T-helper 2 cell treated with Interferon-gamma antibody and Interleukin-4, amounts not matched to agents 100 ng/mL and 5 ng/mL, for 36 hours (primary cell): ENCODE results near the gene ADRA2B. TPM values are rescaled to one million over a fixed set of nuclear protein-coding genes. Genes with fewer than 3 reads are reported as not detected.

ENCODE experiments used
- intact Hi-C: fragments of 100-400 bp; cut with micrococcal nuclease; formaldehyde crosslinking; loops from one replicate; pipeline ENCODE4 v1.15.1; 2023
- total RNA-seq: library from RNA; stranded (reverse); gene quantifications from 2 replicates; pipeline ENCODE4 v1.2.3, GENCODE V29; 2022

Gene ADRA2B
- total RNA-seq, 1 donor from 2014 or later = 0.07 TPM

GRCh38 chr2:96138179-96139145 lies 22.1 kb upstream of the ADRA2B start, which contains the start of gene ASTL:
ASTL (minus strand) TSS chr2:96138502; CDS start chr2:96138436, 66 bp downstream.
- intact Hi-C loops = loop anchor here (1.0 kb wide), 1 partner anchor 36 kb away; no protein-coding TSS in a partner anchor

GRCh38 chr2:96137321-96138178 lies 21.2 kb upstream of the ADRA2B start:
- intact Hi-C loops = loop anchor here (1.0 kb wide), 1 partner anchor 37 kb away; no protein-coding TSS in a partner anchor

GRCh38 chr2:96136129-96136720 lies 19.9 kb upstream of the ADRA2B start:
- intact Hi-C loops = no loop called here

- intact Hi-C loops = no loop called here
Measured at GRCh38 chr2:96135621-96136020, 19.2 kb upstream of the ADRA2B start.

- intact Hi-C loops = no loop called here
Measured at GRCh38 chr2:96135171-96135570, 18.8 kb upstream of the ADRA2B start.

- intact Hi-C loops = no loop called here
Measured at GRCh38 chr2:96134421-96134820, 18.1 kb upstream of the ADRA2B start.

GRCh38 chr2:96131813-96132745 lies 15.7 kb upstream of the ADRA2B start:
- intact Hi-C loops = no loop called here

GRCh38 chr2:96131152-96131812 lies 14.9 kb upstream of the ADRA2B start:
- intact Hi-C loops = no loop called here

GRCh38 chr2:96130483-96130882 lies 14.1 kb upstream of the ADRA2B start:
- intact Hi-C loops = no loop called here

- intact Hi-C loops = no loop called here
Measured at GRCh38 chr2:96129528-96130120, 13.3 kb upstream of the ADRA2B start.

- intact Hi-C loops = no loop called here
Measured at GRCh38 chr2:96128456-96128855, 12.1 kb upstream of the ADRA2B start.

- intact Hi-C loops = no loop called here
Measured at GRCh38 chr2:96124406-96125265, 8.3 kb upstream of the ADRA2B start.

- intact Hi-C loops = no loop called here
Measured at GRCh38 chr2:96123936-96124335, 7.6 kb upstream of the ADRA2B start.

- intact Hi-C loops = no loop called here
Measured at GRCh38 chr2:96123290-96123689, 6.9 kb upstream of the ADRA2B start.

GRCh38 chr2:96122391-96122790 lies 6.0 kb upstream of the ADRA2B start:
- intact Hi-C loops = no loop called here

GRCh38 chr2:96121414-96121813 lies 5.0 kb upstream of the ADRA2B start:
- intact Hi-C loops = no loop called here

- intact Hi-C loops = no loop called here
Measured at GRCh38 chr2:96120991-96121390, 4.6 kb upstream of the ADRA2B start.

GRCh38 chr2:96120091-96120720 lies 3.8 kb upstream of the ADRA2B start:
- intact Hi-C loops = no loop called here
